Measurements from ENCODE around the gene SLC24A3. TPM values are rescaled to one million over a fixed set of nuclear protein-coding genes. Genes with fewer than 3 reads are reported as not detected.

The SLC24A3 gene
- total and polyA plus RNA-seq, 2 experiments from 2014 or later: 0.81 to 2.5 TPM

DNA sequence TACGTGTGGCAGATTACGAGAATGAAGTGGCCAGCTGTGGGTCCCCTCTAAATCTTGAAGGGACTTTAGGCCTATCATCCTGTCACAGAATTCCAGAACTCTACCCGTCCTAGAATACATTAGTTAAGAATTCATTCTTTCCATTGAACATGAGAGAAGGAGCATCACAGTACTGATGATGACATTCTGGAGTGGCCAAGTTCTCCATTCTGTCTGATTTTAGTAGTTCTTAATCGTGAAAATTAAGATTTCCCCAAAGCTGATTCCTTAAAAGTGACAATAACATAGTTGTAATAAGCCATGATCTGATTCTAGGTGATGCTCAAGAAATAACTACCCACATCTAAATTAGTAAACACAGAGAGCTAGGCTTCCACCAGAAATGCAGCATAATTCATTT lies 510.6 kb downstream of the SLC24A3 start (continued):
- TF ChIP-seq ZNF331 (CRISPR knock-in tag; IDR thresholded peaks at IDR 0.05; ENCODE audit: low read depth): no peak

DNA sequence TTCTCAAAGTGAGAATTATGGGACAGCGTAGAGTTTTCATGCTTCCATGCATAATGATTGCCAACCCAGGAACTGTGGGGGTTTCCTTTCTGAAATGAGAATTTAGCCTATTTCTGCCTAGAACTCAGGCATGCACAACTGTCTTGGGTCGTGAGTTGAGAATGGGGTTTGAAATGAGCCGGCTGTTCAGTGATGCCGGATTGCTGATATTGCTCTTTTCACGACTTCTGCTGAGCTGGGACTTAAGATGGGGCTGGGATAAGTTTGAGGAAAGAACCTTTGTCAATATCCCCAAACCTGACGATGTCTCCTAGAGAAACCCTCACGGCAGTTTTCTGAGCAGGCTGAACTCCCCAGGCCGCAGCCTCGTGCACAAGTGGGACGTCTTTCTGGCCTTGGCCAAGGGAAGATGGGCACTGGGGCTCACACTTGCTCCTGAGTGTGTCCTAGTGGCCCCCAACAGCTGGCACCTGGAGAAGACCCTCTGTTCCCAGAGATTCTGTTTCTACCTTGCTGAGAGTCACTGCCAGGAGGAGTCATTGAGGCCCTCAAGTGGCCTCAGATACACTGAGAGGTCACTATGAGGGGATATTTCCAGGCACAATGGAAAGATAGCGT lies 511.5 kb downstream of the SLC24A3 start:
- H3K9me3 Mint-ChIP-seq: no peaks in the 10 kb centered on the region; the same call in 2 of the 3 replicates
- no peak overlapping the region for H3K4me3 Mint-ChIP-seq
- ATAC-seq: no peak
- TF ChIP-seq STAT1 (IDR thresholded peaks at IDR 0.05; ENCODE audit: unreplicated experiment): no peak
- TF ChIP-seq EZH2phosphoT487 (IDR thresholded peaks at IDR 0.05; ENCODE audit: unreplicated experiment): no peak
- no peak for TF ChIP-seq CTCF (conservative IDR thresholded peaks at IDR 0.05; ENCODE audit: low read depth in 2 of 2)
- TF ChIP-seq JUNB (IDR thresholded peaks at IDR 0.05; ENCODE audit: unreplicated experiment): no peak
- no peak for TF ChIP-seq CREB1 (CRISPR knock-in tag; IDR thresholded peaks at IDR 0.05; ENCODE audit: low read depth)
- no peak for TF ChIP-seq ZNF114 (CRISPR knock-in tag; IDR thresholded peaks at IDR 0.05)
- no peak for TF ChIP-seq ZNF331 (CRISPR knock-in tag; IDR thresholded peaks at IDR 0.05; ENCODE audit: low read depth)
- no peak for TF ChIP-seq EZH2 (IDR thresholded peaks at IDR 0.05; ENCODE audit: low read depth, unreplicated experiment)
- TF ChIP-seq POLR2AphosphoS5 (IDR thresholded peaks at IDR 0.05; ENCODE audit: low read depth): no peak
- no peak for TF ChIP-seq NANOG (IDR thresholded peaks at IDR 0.05; ENCODE audit: borderline replicate concordance)
- TF ChIP-seq, protein P1, sequence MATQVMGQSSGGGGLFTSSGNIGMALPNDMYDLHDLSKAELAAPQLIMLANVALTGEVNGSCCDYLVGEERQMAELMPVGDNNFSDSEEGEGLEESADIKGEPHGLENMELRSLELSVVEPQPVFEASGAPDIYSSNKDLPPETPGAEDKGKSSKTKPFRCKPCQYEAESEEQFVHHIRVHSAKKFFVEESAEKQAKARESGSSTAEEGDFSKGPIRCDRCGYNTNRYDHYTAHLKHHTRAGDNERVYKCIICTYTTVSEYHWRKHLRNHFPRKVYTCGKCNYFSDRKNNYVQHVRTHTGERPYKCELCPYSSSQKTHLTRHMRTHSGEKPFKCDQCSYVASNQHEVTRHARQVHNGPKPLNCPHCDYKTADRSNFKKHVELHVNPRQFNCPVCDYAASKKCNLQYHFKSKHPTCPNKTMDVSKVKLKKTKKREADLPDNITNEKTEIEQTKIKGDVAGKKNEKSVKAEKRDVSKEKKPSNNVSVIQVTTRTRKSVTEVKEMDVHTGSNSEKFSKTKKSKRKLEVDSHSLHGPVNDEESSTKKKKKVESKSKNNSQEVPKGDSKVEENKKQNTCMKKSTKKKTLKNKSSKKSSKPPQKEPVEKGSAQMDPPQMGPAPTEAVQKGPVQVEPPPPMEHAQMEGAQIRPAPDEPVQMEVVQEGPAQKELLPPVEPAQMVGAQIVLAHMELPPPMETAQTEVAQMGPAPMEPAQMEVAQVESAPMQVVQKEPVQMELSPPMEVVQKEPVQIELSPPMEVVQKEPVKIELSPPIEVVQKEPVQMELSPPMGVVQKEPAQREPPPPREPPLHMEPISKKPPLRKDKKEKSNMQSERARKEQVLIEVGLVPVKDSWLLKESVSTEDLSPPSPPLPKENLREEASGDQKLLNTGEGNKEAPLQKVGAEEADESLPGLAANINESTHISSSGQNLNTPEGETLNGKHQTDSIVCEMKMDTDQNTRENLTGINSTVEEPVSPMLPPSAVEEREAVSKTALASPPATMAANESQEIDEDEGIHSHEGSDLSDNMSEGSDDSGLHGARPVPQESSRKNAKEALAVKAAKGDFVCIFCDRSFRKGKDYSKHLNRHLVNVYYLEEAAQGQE (IDR thresholded peaks at IDR 0.05; ENCODE audit: unreplicated experiment): no peak
- no peak for TF ChIP-seq ZNF462 (CRISPR knock-in tag; IDR thresholded peaks at IDR 0.05)
- no peaks in the 10 kb centered on the region for H3K36me3 Mint-ChIP-seq (ENCODE audit: low read depth)
- H3K4me1 Mint-ChIP-seq: no peaks in the 10 kb centered on the region
- no peak overlapping the region for H3K27ac Mint-ChIP-seq
- no peak for DNase-seq (ENCODE audit: low spot score)
- Histone ChIP-seq H3K27me3 (ENCODE audit: insufficient read depth) (no peaks in the 10 kb centered on the region), H2AFZ (no peak overlapping the region), H3K4me3 (no peak overlapping the region), H3K9me2 (ENCODE audit: insufficient read depth) (no peaks in the 10 kb centered on the region), H4K20me1 (replicated peaks; ENCODE audit: insufficient read depth) (no peaks in the 10 kb centered on the region), H3F3A (replicated peaks; ENCODE audit: low read depth) (no peaks in the 10 kb centered on the region), H3K36me3 (ENCODE audit: insufficient read depth) (no peaks in the 10 kb centered on the region), H3K79me2 (replicated peaks; ENCODE audit: insufficient read depth) (no peaks in the 10 kb centered on the region), H3K27ac (ENCODE audit: low read depth) (no peak overlapping the region), H3K4me1 (ENCODE audit: insufficient read depth) (no peaks in the 10 kb centered on the region), H3K4me2 (no peak overlapping the region)
- peaks cover 5% of the 10 kb centered on the region for H3K27me3 Mint-ChIP-seq (ENCODE audit: insufficient read depth, low read depth, poor library complexity)
